Left lobe of liver (tissue), 2 donors: ENCODE results near the gene RFPL2. TPM values are rescaled to one million over a fixed set of nuclear protein-coding genes. Genes with fewer than 3 reads are reported as not detected.
"Not testable (repeated sequence)": the region's sequence is repeated elsewhere in the genome, so short reads cannot be mapped to it uniquely, and the experiment has no call there.

Experiments
- ATAC-seq: fragments of 200-7000 bp; cut with Tn5 transposase; one replicate; pipeline ENCODE4 v1.9.1; 2020; ENCODE audit warnings: mild to moderate bottlenecking, moderate library complexity
- DNase-seq: peaks from one replicate; pipeline ENCODE4 v3.0.0-alpha.2; 2020; ENCODE audit warnings: low spot score
- total RNA-seq: library from RNA; stranded (reverse); gene quantifications from one replicate; pipeline ENCODE4 v1.2.1, GENCODE V29; 2021
- donor health status: DM: no; HTN: no; CAD: no; lungs with moderate emphysema.
- donor health status: DM: no; HTN: yes; CAD: no.

The RFPL2 gene
- total RNA-seq, 1 donor from 2014 or later, result not detected

DNA sequence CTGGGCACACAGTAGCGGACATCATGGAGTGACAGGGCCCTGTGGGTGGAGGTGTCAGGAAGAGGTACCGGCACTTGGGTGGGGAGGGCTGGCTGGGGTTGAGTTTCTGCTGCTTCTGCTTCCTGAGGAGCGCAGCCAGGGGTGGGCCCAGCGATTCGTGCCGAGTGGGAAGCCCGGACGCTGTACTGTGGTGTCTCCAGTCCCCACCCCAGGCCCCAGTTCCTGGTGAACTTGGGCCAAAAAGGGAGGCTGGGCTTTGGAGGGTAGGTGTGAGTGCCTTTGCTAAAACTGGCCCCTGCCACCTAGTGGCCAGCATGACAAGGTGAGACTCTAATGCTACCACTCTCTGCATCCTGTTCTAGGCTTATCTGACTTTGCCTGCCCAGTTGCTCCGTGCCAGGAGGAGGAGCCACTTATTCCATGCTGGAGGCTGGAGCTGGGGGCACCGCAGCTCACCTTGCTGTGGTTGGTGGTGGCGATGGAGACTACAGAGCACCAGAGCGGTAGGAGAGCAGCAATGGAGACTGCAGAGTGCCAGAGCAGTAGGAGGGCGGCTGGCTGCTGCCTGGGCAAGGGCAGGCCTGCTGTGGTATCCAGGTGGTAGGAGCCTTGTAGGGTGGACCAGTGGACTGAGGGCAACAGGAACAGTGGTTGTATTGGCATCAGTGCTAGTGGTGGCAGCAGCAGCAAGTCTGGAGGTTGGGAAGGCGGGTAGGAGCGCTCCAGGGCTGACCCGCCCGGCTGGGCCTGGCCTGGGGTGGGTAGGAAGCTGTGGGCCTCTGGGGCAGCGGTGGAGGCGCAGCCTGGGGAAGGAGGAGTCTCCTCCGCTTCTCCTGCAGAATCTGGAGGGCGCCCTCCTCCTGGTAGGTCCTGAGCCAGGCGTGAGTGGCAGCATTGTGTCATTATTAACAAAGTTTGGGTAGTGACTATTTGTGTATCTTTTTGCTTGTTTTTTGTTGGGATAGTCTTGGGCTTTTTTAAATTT lies 2.2 kb upstream of the RFPL2 start:
- peak; percentile 71 for DNase-seq
- peak; percentile 77 for ATAC-seq

DNA sequence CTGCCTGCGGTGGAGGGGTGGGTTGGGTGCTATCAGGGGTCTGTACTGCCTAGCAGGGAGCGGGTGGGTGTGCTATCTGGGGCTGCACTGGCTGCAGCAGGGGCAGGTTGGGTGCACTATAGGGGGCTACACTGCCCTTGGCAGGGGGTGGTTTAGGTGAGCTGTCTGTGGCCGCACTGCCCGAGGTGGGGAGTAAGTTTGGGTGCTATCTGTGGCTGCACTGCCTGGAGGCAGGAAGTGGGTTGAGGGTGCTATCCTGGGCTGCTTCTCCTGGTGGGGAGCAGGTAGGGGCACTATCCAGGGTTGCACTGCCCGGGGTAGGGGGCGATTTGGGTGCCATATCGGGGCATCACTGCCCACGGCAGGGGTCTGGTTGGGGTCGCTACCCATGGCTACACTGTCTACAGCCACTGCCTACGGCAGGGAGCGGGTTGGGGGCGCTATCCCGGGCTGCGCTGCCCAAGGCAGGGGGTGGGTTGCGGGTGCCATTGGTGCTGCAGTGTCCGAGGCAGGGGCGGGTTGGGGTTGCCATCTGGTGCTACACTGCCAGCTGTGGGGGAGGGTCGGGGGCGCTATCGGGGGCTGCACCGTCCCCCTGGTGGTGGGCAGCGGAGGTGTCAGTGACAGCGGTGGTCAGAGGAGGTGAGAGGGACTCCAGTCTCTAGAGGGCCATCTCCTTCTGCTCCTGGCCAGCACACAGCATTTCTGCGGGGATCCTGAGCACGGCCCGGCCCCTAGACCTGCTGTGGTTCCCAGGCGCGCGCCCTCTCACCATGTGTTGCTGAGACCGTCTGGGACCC lies 1.3 kb upstream of the RFPL2 start:
- ATAC-seq (no peak), DNase-seq (no peak)

GRCh38 chr22:32204040-32204855 lies 625 bp downstream of the RFPL2 start:
- DNase-seq (peak; percentile 64), ATAC-seq (peak; percentile 14)

DNA sequence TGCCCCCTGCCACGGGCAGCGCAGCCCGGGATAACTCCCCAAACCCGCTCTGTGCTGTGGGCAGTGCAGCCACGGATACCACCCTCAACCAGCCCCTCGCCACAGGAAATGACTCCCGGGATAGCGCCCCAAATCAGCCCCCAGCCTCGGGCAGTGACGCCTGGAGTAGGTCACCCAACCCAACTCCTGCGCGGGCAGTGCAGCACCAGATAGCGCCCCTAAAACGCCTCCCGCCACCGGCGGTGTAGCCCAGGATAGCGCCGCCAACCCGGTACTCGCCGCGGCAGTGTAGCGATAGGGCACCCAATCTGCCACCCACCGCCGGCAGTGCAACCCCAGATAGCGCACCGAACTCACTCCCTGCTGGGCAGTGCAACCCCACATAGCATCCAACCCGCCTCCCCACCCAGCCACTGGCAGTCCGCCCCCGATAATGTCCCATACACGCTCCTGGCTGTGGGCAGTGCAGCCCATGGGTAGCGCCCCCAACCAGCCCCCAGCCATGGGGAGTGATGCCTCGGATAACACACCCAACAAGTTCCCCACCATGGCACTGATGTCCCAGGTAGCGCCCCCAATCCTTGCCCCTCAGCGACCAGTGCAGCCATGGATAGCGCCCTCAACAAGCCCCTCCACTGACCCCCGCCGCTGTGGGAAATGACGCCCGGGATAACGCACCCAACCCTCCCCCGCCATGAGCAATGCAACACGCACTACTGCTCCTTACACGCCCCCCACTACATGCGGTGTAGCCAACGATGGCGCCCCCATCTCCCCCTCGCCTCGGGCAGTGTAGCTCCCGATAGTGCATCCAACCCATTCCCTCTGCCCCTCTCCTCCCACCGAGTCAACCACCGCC lies 1.5 kb downstream of the RFPL2 start:
- no peak for DNase-seq

DNA sequence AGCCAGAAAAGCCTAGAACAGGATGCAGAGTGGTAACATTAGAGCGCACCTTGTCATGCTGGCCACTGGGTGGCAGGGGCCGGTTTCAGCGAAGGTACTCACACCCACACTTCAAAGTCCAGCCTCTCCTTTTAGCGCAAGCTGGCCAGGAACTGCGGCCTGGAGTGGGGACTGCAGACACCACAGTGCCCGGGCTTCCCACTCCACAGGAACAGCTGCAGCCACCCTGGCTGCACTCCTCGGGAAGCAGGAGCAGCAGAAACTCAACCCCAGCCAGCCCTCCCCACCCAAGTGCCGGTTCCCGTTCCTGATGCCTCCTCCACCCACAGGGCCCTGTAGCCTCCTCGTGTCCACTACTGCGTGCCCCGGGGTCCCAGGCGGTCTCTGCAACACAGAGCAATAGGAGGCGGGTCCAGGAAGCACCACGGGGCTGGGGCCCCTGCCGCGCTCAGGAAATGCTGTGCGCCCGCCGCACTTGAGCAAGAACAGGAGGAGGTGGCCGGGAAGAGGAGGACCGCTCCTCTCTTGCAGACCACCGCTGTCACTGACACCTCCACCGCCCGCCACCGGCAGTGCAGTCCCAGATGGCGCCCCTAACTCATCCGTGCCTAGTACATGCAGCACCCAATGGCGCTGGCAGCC lies 2.2 kb downstream of the RFPL2 start:
- DNase-seq (peak; percentile 85), ATAC-seq (peak; percentile 88)

More for the DNA sequence above, 1.5 kb downstream of the RFPL2 start:
- peak; percentile 2 for ATAC-seq

DNA sequence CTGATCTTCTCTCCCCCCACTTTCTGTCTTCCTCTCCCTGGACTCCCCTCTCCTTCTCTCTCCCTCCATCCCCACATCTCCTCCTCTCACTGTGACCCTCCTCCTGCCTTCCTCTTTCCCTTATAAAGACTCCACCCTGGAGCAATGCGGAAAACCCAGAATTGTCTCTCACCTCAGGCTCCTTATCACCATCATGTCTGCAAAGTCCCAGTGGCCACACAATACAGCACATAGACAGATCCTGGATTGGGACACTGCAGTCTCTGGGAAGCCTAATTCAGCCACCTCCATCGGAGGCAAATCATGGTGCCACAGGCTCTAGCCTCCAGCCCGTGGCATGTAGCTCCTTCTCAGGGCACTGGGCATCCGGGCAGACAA lies 2.7 kb downstream of the RFPL2 start:
- ATAC-seq, result no peak
- no peak for DNase-seq

- DNase-seq, result no peak
- ATAC-seq, result no peak
Observed at GRCh38 chr22:32200752-32201151, 4.1 kb downstream of the RFPL2 start.

- DNase-seq (no peak), ATAC-seq (no peak)
Observed at GRCh38 chr22:32199961-32200360, 4.9 kb downstream of the RFPL2 start.

- DNase-seq (no peak), ATAC-seq (no peak)
Observed at GRCh38 chr22:32199341-32199740, 5.5 kb downstream of the RFPL2 start.

DNA sequence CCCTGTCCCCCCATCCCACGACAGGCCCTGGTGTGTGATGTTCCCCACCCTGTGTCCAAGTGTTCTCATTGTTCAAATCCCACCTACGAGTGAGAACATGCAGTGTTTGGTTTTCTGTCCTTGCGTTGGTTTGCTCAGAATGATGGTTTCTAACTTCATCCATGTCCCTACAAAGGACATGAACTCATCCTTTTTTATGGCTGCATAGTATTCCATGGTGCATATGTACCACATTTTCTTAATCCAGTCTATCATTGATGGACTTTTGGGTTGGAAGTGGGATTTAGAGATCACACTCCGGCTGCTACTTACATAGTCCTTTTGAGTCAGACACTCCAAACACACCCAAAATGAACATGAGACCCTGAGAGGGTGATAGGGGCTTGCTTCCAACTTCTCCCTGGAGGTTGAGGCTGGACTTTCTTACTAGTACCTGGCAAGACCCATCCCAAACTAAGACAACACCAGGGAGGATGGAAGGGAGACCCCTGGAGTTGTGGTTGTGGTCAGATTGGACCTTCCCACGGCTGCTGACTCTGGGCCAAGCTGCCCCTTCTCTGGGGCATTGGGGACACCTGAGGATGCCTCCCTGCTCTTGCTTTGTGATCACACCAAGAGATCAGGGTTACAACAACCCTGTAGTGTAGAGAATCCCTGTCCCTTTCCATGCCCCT lies 7.2 kb downstream of the RFPL2 start:
- not testable (repeated sequence) for ATAC-seq, DNase-seq

GRCh38 chr22:32195900-32196299 lies 9.0 kb downstream of the RFPL2 start:
- not testable (repeated sequence) for ATAC-seq, DNase-seq

DNA sequence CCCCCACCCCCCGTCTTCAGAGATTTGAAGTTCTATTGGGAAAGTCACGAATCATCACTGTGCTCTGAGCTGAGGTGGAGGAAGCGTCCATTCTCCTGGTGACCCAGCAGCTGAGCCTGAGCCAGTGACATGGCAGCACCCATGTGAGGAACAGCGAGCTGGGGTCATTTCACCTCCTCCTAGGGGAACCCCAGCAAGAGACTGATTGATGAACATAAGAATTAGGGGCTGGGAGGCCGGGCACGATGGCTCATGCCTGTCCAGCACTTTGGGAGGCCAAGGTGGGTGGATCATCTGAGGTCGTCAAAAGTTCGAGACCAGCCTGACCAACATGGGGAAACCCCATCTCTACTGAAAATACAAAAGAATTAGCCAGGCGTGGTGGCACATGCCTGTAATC lies 11.5 kb downstream of the RFPL2 start:
- not testable (repeated sequence) for DNase-seq, ATAC-seq

- not testable (repeated sequence) for ATAC-seq, DNase-seq
Observed at GRCh38 chr22:32191021-32191420, 13.9 kb downstream of the RFPL2 start.

DNA sequence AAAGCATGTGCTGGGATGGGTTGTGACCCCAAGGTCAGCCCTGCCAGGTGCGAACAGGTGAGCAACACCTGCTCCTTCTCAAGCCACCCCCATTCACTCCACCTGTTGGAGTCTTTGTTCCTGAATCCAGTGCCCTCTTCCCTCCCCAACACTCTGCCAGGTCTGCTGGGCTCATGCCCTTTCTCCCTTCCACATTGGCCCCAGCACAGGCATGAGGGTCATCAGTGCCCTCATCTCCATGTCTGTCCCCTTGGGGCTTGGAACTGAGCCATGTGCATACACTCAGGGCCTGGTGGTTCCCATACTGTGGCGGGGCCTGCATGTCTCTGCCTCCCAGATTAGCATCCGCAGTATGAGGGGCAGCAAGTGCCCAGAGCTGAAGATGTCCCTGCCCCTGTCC lies 19.1 kb downstream of the RFPL2 start:
- ATAC-seq (no peak), DNase-seq (no peak)

DNA sequence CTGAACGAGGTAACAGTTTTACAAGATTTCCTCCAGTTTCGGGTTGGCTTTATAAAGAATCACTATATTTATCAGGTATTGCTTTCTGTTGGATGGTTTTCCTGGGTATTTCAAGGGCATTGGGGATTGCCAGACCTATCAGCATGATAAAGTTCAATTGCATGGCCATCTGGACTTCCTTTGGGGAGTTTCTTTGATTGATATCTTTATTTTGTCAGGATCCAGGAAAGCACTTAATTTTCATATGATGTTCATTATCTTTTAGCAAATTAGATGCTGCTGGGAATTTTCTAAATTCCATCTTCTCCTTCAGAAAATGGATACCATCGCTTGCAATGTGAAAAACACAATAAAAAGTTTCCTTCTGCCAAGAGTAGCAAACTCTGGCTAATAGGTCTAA lies 21.2 kb downstream of the RFPL2 start:
- ATAC-seq, result no peak

DNA sequence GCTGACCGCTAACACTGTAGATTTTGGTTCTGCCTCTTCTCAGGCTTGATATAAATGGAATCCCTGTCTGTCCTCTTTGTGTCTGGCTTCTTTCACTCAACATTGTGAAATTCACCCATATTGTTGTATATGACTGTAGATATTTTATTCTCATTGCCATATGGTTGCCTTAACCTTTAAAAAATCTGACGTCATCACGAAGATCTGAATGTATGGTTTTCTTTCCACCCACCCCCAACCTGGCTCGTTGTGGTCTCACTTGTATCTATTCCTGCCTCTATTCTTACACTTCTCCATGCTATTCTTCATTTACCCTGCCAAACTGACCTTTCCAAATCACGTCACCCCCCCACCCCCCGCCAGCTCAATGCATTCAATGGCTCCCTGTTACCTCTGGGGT lies 23.8 kb downstream of the RFPL2 start:
- no peak for ATAC-seq
- DNase-seq, result no peak

More for the DNA sequence above, 21.2 kb downstream of the RFPL2 start:
- no peak for DNase-seq

- no peak for DNase-seq
Observed at GRCh38 chr22:32177221-32177765, 27.6 kb downstream of the RFPL2 start.

More at GRCh38 chr22:32177221-32177765, 27.6 kb downstream of the RFPL2 start:
- ATAC-seq, result no peak
